K562 (cell line): ENCODE results near the gene CELA3A. TPM values are rescaled to one million over a fixed set of nuclear protein-coding genes. Genes with fewer than 3 reads are reported as not detected.

Source experiments
- HDGF ChIP-seq: fragments of 450-650 bp; IDR thresholded peaks from 2 replicates; pipeline ENCODE4 v1.6.1; 2016
- MAFK ChIP-seq: IDR thresholded peaks from 2 replicates; pipeline ENCODE4 v1.6.1; 2011; ENCODE audit warnings: low read length, improper control_type of control experiment
- NCOA1 ChIP-seq: fragments of 450-650 bp; IDR thresholded peaks from 2 replicates; pipeline ENCODE4 v1.6.1; 2016; ENCODE audit warnings: low read depth
- PHF8 ChIP-seq: fragments of 200-600 bp; sonication (generic); IDR thresholded peaks from 2 replicates; pipeline ENCODE4 v1.6.1; 2012; ENCODE audit warnings: mixed run types, mild to moderate bottlenecking, inconsistent platforms, low read length, moderate library complexity, borderline replicate concordance
- RBM34 ChIP-seq: fragments of 200-400 bp; formaldehyde crosslinking; IDR thresholded peaks from 2 replicates; pipeline ENCODE4 v1.6.1; 2018; ENCODE audit warnings: low read length, borderline replicate concordance; ENCODE audit not compliant: insufficient read depth
- THAP7 ChIP-seq: fragments of 250-450 bp; sonication (Bioruptor Pico); IDR thresholded peaks from 2 replicates; pipeline ENCODE4 v1.5.0; 2021
- ZBTB49 ChIP-seq: sonication (generic); formaldehyde crosslinking; IDR thresholded peaks from 2 replicates; pipeline ENCODE4 v1.8.0; 2022; ENCODE audit warnings: missing genetic modification reagents, mild to moderate bottlenecking, borderline replicate concordance
- ZKSCAN1 ChIP-seq: fragments of 150-350 bp; IDR thresholded peaks from 2 replicates; pipeline ENCODE4 v1.6.1; 2016; ENCODE audit warnings: low read depth, low read length
- polyA plus RNA-seq, 8 experiments: library from polyadenylated mRNA; depleted of rRNA in 4 of 8; stranded (reverse) in 5 of 8; unstranded in 3 of 8; fragments of >200 nt; fragmentation: Nextera tagmentation in 2 of 8; fragmentation: Illumina TruSeq in 1 of 8; extraction: Ambion mirVana in 2 of 8; extraction: Trizol in 1 of 8; gene quantifications; 2 replicates each; pipeline versions ENCODE4 v1.2.1 to v1.2.3, GENCODE V29; 2011 to 2014; ENCODE audit warnings: inconsistent platforms in 1 of 8, missing spikeins in 1 of 8
- total RNA-seq, 7 experiments: library from RNA; depleted of rRNA in 6 of 7; stranded (reverse); fragments of >200 nt in 6 of 7; fragmentation: Illumina TruSeq in 2 of 7; extraction: Trizol in 2 of 7; gene quantifications; 2 replicates each; pipeline versions ENCODE4 v1.2.1 to v1.2.3, GENCODE V29; 2011 to 2021; ENCODE audit warnings: low replicate concordance in 1 of 7
- TF ChIP-seq, protein P1 (sequence below), 2 experiments: fragments of 450-650 bp in 1 of 2; IDR thresholded peaks; 2 replicates each; pipeline ENCODE4 v1.6.1; 2011 to 2017; ENCODE audit warnings: low read depth in 2 of 2, antibody characterized with exemption in 1 of 2, borderline replicate concordance in 1 of 2, low read length in 1 of 2, mild to moderate bottlenecking in 1 of 2, mixed read lengths in 1 of 2; ENCODE audit not compliant: control insufficient read depth in 1 of 2
- TF ChIP-seq, protein P2 (sequence below): fragments of 200-400 bp; formaldehyde crosslinking; IDR thresholded peaks from 2 replicates; pipeline ENCODE4 v1.6.1; 2017; ENCODE audit warnings: mild to moderate bottlenecking, low read depth, low read length, moderate library complexity
- TF ChIP-seq, protein P3 (sequence below): fragments of 200-800 bp; sonication (Bioruptor generic); IDR thresholded peaks from 2 replicates; pipeline ENCODE4 v1.6.1; 2017; ENCODE audit warnings: missing genetic modification characterization, missing compliant biosample characterization

CELA3A gene
- total and polyA plus RNA-seq, 9 of the 15 experiments (the other 6 are each of a cell fraction or from before 2014, with no cell fraction given) = 5.4 TPM; not detected in 8

- TF ChIP-seq RBM34 = peak; percentile 20; the same call in 1 of the 2 replicates
- TF ChIP-seq ZKSCAN1 = 0 out of 2 replicates have a peak, but pooled peaks have one; percentile 58
- TF ChIP-seq ZBTB49 (CRISPR knock-in tag) = no peak
- 0 out of 2 replicates have a peak, but pooled peaks have one; percentile 52 for TF ChIP-seq HDGF
- TF ChIP-seq PHF8 = peak; percentile 82; the same call in 1 of the 2 replicates
- TF ChIP-seq, protein P1, sequence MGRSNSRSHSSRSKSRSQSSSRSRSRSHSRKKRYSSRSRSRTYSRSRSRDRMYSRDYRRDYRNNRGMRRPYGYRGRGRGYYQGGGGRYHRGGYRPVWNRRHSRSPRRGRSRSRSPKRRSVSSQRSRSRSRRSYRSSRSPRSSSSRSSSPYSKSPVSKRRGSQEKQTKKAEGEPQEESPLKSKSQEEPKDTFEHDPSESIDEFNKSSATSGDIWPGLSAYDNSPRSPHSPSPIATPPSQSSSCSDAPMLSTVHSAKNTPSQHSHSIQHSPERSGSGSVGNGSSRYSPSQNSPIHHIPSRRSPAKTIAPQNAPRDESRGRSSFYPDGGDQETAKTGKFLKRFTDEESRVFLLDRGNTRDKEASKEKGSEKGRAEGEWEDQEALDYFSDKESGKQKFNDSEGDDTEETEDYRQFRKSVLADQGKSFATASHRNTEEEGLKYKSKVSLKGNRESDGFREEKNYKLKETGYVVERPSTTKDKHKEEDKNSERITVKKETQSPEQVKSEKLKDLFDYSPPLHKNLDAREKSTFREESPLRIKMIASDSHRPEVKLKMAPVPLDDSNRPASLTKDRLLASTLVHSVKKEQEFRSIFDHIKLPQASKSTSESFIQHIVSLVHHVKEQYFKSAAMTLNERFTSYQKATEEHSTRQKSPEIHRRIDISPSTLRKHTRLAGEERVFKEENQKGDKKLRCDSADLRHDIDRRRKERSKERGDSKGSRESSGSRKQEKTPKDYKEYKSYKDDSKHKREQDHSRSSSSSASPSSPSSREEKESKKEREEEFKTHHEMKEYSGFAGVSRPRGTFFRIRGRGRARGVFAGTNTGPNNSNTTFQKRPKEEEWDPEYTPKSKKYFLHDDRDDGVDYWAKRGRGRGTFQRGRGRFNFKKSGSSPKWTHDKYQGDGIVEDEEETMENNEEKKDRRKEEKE (IDR thresholded peaks at IDR 0.05; ENCODE audit: borderline replicate concordance in 1 of 2, control insufficient read depth in 1 of 2, low read depth in 2 of 2, low read length in 1 of 2) = no peak
- TF ChIP-seq NCOA1 = no peak
- TF ChIP-seq, protein P2, sequence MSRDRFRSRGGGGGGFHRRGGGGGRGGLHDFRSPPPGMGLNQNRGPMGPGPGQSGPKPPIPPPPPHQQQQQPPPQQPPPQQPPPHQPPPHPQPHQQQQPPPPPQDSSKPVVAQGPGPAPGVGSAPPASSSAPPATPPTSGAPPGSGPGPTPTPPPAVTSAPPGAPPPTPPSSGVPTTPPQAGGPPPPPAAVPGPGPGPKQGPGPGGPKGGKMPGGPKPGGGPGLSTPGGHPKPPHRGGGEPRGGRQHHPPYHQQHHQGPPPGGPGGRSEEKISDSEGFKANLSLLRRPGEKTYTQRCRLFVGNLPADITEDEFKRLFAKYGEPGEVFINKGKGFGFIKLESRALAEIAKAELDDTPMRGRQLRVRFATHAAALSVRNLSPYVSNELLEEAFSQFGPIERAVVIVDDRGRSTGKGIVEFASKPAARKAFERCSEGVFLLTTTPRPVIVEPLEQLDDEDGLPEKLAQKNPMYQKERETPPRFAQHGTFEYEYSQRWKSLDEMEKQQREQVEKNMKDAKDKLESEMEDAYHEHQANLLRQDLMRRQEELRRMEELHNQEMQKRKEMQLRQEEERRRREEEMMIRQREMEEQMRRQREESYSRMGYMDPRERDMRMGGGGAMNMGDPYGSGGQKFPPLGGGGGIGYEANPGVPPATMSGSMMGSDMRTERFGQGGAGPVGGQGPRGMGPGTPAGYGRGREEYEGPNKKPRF = no peak
- TF ChIP-seq MAFK = no peak
- TF ChIP-seq THAP7 (CRISPR knock-in tag) = 0 out of 2 replicates have a peak, but pooled peaks have one; percentile 35
- TF ChIP-seq, protein P3, sequence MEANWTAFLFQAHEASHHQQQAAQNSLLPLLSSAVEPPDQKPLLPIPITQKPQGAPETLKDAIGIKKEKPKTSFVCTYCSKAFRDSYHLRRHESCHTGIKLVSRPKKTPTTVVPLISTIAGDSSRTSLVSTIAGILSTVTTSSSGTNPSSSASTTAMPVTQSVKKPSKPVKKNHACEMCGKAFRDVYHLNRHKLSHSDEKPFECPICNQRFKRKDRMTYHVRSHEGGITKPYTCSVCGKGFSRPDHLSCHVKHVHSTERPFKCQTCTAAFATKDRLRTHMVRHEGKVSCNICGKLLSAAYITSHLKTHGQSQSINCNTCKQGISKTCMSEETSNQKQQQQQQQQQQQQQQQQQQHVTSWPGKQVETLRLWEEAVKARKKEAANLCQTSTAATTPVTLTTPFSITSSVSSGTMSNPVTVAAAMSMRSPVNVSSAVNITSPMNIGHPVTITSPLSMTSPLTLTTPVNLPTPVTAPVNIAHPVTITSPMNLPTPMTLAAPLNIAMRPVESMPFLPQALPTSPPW (CRISPR knock-in tag) = no peak
Measured at GRCh38 chr1:22052115-22053016, 50.9 kb downstream of the CELA3A start, which contains the start of gene CDC42 (continued).
